ENCODE measurements around the gene SDK2.

DNA sequence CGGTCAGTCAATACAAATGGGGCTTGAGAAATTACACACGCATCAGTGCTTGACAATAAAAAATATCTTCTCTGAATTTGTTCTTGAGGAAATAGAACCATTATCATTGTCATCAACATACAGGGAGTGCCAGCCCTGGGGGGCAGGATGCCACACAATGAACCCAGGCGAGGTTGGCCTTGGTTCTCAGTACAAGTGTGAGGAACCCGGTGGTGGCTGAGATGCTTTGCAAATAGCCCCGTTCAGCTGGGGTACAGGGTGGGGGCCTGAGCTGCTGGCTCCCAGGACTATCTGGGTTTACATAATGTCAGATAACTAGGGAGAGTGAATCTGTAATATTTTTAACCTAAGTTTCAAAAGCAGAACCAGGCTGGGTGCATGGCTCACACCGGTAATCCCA, 219.7 kb downstream of the SDK2 start:
- TF ChIP-seq GATA2 (IDR thresholded peaks at IDR 0.05; ENCODE audit: low read depth, low read length) = no peak
- no peak for TF ChIP-seq GATA3 (IDR thresholded peaks at IDR 0.05; ENCODE audit: low read depth, low read length)

All from SH-SY5Y (cell line).